NCI-H1417 (cell line): ENCODE measurements around the gene RBM28.

Source experiments
- DNase-seq, 3 experiments: peaks; one replicate each; lab custom pipeline; 2025; lab: John Stamatoyannopoulos, UW

Gene RBM28

GRCh38 chr7:128343554-128344430 is at the start of gene RBM28:
Gene RBM28, minus strand, starts transcription at chr7:128343908. Its CDS starts 115 bp downstream, at chr7:128343793.
- peak; percentile 96 to 98 (median 98) for DNase-seq

GRCh38 chr7:128392446-128393327 is 49.0 kb upstream of the RBM28 start:
- DNase-seq: no peak

GRCh38 chr7:128391805-128392204 is 48.1 kb upstream of the RBM28 start:
- no peak for DNase-seq

GRCh38 chr7:128390871-128391565 is 47.3 kb upstream of the RBM28 start:
- no peak for DNase-seq

GRCh38 chr7:128389618-128390329 is 46.1 kb upstream of the RBM28 start:
- DNase-seq: no peak

- no peak for DNase-seq
These were observed 45.4 kb upstream of the RBM28 start for GRCh38 chr7:128389085-128389617.

GRCh38 chr7:128388145-128388485 is 44.4 kb upstream of the RBM28 start:
- DNase-seq: no peak

GRCh38 chr7:128387216-128388144 is 43.8 kb upstream of the RBM28 start:
- DNase-seq: peak; percentile 47 to 88 (median 69)

GRCh38 chr7:128385988-128386925 is 42.5 kb upstream of the RBM28 start:
- DNase-seq: no peak

GRCh38 chr7:128384726-128385125 is 41.0 kb upstream of the RBM28 start:
- DNase-seq: no peak

- DNase-seq: no peak
These were observed 40.1 kb upstream of the RBM28 start for GRCh38 chr7:128383776-128384175.

GRCh38 chr7:128381161-128381821 is 37.6 kb upstream of the RBM28 start:
- DNase-seq: no peak

GRCh38 chr7:128380483-128381106 is 36.9 kb upstream of the RBM28 start:
- DNase-seq: no peak

GRCh38 chr7:128379900-128380479 is 36.3 kb upstream of the RBM28 start:
- no peak for DNase-seq

GRCh38 chr7:128378637-128379036 is 34.9 kb upstream of the RBM28 start:
- no peak for DNase-seq

- DNase-seq: no peak
These were observed 32.4 kb upstream of the RBM28 start for GRCh38 chr7:128376077-128376476.

- no peak for DNase-seq
These were observed 30.3 kb upstream of the RBM28 start for GRCh38 chr7:128374041-128374440.

- no peak for DNase-seq
These were observed 29.9 kb upstream of the RBM28 start for GRCh38 chr7:128373606-128374005.
